Stimulated activated naive CD4-positive, alpha-beta T cell (primary cell): ENCODE results near the gene MAP4K3.
"Not testable (repeated sequence)": the region's sequence is repeated elsewhere in the genome, so short reads cannot be mapped to it uniquely, and the experiment has no call there.

Source experiments
- DNase-seq, 6 experiments: peaks; one replicate each; lab custom pipeline; 2025; lab: John Stamatoyannopoulos, UW

The MAP4K3 gene

DNA sequence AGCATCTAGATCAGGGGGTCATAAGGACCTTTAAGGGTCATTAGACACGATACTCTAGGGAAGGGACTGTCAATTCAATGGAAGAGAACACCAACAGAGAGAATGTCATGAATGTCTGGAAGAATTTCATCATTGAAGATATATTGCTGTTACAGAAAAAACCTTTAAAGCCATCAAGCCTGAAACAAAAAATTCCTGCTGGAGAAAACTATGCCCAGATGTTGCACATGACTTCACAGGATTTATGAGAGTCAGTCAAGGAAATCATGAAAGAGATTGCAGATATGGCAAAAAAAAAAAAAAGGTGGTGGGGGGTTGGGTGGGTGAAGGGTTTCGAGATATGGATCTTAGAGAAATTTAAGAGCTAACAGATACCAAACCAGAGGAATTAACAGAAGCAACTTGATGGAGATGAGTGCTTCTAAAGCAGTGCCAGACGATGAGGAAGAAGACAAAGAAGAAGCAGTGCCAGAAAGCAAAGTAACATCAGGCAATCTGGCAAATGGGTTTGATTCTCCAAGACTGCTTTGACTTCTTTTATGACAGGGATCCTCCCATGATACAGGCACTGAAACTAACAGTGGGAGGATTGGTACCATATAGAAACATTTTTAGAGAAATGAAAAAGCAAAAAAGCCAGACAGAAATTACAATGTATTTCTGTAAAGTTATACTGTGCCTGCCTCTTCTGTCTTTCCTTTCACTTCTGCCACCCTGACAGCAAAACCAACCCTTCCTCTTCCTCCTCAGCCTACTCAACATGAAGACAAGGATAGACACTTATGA, 28.5 kb downstream of the MAP4K3 start:
- DNase-seq: no peak

DNA sequence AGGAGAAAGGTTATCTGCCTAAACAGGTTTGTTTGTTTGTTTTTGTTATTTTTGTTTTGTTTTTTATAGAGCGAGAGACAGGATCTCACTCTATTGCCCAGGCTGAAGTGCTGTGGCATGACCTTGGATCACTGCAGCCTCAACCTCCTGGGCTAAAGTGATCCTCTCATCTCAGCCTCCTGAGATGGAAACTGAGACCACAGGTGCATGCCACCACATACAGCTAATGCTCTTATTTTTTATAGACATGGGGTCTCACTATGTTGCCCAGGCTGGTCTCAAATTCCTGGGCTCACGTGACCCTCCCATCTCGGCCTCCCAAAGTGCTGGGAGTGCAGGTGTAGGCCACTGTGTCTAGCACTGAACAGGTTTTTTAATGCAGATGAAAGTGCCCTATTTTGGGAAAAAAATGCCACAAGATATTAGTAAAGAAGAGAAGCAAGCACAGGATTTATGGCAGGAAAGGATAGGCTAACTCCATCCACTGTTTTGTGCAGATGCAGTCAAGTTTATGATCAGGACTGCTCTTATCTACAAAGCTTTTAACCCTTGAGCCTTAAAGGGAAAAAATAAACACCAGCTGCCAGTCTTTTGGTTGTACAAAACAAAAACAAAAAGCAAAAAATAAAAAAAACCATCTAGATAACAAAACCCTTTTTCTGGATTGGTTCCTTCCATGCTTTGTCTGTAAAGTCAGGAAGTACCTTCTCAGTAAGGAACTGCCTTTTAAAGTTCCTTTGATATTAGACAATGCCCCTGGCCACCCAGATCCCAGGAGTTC, 29.4 kb downstream of the MAP4K3 start:
- DNase-seq: no peak

DNA sequence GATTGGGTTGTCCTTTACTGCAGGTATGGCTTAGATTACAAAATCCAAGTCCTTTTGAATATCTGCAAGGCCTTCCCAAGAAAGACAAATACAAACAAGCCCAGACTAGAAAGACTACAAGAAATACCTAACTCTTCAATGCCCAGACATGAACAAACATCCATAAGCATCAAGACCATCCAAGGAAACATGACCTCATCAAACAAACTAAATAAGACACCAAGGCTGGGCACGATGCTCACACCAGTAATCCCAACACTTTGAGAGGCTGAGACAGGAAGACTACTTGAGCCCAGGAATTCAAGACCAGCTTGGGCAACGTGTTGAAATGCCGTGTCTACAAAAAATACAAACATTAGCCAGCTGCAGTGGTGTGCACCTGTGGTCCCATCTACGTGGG, 31.7 kb downstream of the MAP4K3 start:
- DNase-seq: no peak

DNA sequence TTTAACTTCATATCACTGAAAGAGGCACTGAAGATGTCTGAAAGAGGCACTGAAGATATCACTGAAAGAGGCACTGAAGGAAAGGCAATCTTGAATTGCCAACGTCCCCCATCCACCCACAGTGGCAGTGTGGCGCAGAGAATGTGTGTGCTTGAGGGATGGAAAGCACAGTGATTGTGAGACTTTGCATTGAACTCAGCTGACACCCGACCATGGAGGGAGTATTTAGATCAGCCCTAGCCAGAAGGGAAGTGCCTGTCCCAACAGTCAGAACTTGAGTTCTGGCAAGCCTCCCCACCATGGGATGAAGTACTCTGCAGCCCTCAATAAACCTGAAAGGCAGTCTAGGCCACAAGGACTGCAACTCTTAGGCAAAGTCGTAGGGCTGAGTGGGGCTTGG, 33.8 kb downstream of the MAP4K3 start:
- DNase-seq: no peak

DNA sequence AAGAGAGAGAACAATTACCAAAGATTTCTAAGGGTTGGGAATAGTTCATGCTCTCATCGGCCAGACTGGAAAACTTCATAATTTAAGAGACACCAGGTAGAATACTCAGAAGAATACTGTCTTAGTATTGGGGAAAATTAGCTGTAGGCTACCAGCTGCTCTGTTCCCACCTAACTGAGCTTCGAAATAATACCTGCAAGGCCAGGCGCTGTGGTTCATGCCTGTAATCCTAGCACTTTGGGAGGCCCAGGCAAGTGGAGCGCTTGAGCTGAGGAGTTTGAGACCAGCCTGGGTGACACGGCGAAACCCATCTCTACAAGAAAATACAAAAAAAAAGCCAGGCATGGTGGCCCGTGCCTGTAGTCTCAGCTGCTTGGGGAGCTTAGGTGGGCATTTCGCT, 35.8 kb downstream of the MAP4K3 start:
- DNase-seq: no peak

DNA sequence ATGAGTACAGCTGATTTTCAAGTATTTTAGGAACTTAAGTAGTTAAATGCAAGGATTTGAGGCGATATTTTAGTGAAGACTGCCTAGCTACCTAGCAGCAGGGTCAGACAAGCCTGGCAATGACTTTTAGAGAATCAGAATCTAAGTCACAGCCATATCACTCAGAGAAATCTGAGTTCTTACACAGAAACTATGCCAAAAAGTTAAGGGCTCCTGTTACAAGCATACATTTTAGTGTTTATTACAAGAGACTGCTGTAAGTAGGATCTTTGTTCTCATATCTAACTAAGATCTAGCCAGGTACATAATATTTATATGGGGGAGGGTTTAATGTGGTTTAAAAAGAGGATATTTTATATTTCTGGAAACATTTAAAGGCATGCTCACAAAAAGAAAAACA, 37.5 kb downstream of the MAP4K3 start:
- DNase-seq: no peak

DNA sequence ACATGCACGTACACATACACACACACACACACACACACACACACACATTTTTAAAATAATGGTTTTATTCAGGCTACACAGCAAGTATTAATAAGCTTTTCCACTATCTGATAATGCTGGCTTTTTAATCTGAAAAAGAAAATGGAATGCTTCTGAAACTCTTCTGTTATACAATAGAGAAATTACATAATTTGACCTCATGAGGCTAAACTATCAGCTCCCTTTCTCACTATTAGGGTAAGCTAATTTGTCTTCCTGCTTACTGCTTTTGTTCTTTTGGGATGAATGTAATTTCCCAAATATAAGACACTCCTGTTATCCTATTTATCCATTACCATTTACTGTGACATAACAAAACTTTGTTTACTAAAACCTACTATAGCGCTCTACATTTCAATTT, 41.8 kb downstream of the MAP4K3 start:
- DNase-seq: no peak

DNA sequence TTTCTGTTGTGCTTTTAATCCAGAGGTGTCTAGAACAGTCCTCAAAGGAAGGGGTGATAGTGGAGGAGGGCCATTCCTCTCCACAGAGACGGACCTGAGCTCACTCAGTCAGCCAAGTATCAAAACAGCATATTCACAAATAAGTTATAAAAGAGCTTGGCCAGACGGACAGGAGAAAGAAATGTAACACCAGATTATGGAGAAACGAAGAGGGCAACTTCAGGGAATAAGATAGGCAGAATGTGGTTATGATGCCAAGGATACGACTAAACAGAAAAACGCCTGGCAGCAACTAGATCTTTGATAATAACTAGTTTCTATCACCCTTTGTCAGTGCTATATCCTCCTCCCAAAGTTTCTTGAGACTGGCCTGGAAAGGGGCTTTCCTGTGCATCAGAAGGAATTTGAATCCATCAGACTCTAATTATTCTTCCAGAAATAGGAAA, 42.5 kb downstream of the MAP4K3 start:
- DNase-seq: no peak

DNA sequence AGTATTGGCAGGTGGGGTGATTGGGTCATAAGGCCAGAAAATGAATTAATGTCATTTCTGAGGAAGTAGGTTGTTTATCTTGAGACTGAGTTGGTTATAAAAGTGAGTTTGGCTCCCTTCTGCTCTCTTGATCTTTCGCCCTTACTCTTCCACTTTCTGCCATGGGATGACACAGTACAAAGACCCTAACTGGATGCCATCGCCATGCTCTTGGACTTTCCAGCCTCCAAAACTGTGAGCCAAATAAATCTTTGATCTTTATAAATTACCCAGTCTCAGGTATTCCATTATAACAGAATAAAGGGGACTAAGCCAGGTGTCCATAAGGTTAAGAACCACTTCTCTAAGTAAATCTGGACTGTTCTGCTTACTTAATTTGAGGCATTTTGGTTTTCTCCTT, 44.4 kb downstream of the MAP4K3 start:
- DNase-seq: no peak

DNA sequence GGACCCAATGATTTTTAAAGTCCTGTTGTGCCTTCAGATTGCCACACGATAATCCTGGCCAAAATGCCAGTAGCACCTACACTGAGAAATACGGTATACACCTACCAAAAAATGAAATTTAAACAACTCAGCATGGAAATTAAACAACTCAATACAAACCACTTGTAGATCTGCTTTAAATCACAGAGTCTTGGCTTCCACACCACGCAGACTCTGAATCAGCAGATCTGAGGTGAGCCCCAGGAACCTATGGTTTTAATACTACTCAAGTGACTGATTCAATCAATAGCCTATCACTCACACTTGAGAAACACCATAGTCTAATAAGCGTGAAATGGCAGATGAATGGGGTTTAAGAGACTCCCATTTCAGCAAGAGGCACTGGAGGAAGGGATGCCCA, 46.9 kb downstream of the MAP4K3 start:
- no peak for DNase-seq

DNA sequence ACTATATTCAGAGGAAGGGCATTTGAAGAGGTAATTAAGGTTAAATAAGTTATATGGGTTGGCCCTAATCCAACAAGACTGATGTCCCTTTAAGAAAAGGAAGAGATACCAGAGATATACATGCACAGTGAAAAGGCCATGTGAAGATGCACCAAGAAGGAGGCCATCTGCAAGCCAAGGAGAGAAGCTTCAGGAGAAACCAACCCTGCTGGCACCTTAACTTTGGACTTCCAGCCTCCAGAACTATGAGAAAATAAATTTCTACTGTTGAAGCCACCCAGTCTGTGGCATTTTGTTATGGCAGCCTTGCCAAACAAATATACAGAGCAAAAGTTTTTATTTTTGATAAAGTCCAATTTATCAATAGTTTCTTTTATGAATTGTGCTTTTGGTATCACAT, 51.0 kb downstream of the MAP4K3 start:
- DNase-seq: no peak

DNA sequence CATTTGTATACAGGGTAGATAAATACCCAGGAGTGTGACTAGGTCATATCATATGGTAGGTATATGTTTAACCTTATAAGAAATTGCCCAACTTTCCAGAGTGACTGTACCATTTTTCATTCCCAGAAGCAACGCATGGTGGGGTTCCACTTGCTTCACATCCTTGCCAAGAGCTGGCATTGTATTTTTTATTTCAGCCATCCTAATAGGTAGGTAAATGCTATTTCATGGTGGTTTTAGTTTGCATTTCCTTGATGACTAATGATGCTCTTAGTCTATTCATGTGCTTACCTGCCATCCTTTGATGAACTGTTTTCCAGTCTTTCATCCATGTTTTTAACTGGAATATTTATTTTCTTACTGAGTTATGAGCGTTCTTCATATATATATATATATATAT, 51.9 kb downstream of the MAP4K3 start:
- no peak for DNase-seq

DNA sequence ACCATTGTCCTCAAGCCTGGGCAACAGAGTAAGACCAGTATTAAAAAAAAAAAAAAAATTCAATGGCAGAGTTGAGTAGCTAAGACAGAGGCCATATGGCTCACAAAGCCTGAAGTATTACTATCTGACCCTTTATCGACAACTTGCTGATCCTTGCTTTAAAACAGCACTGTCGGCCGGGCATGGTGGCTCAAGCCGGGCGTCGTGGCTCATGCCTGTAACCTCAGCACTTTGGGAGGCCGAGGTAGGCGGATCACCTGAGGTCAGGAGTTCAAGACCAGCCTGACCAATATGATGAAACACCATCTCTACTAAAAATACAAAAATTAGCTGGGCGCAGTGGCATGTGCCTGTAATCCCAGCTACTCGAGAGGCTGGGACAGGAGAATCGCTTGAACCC, 53.0 kb downstream of the MAP4K3 start:
- DNase-seq: not testable (repeated sequence)

DNA sequence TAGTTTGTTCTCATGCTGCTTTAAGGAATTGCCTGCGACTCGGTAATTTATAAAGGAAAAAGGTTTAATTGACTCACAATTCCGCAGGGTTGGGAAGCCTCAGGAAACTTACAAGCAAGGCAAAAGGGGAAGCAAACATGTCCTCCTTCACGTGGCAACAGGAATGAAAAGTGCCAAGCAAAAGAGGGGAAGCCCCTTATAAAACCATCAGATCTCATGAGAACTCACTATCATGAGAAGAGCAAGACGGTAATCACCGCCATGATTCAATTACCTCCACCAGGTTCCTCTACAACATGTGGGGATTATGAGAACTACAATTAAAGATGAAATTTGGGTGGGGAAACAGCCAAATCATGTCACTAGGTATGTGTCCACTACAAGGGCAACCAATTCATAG, 53.9 kb downstream of the MAP4K3 start:
- DNase-seq: no peak

DNA sequence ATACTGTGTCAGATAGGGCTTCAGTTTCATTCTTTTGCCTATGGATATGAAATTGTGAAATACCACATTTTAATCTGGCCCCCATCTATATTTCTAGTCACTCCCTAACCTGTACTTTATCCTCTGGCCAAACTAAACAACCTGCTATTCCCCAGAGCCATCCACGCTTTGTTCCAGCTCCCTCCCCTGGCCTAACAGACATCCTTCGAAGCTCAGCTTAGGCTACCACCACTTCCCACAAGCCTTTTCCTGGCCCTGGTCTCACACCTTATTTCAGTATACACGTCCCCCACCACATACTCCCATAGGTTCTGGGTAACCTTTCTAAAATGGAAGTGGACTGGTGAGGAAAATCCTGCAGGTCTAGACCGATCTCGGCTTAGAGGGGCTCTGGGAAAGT, 55.4 kb downstream of the MAP4K3 start:
- no peak for DNase-seq

DNA sequence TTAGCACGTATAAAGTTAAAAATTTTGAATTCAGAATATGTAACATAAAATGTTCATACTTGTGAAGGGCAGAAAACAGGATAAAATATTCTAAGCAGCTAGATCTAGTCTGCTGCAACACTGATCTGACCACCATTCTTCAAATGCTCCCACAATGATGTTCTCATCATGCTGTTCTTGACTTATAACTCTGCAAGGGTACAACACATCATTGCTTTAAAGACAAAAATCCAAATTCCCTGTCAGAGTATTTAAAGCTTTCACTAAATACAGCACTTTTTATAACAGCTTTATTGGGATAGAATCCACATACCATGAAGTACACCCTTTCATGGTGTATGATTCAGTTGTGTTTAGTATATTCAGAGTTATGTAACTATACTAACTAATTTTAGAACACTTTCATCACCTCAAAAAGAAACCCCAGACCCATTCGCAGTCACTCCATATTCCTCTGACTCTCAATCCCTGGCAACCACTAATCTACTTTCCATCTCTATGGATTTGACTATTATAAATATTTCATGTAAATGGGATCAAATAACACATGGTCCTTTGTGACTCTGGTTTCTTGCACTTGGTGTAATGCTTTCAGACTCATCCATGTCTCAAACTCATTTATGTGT, 56.4 kb downstream of the MAP4K3 start:
- no peak for DNase-seq

DNA sequence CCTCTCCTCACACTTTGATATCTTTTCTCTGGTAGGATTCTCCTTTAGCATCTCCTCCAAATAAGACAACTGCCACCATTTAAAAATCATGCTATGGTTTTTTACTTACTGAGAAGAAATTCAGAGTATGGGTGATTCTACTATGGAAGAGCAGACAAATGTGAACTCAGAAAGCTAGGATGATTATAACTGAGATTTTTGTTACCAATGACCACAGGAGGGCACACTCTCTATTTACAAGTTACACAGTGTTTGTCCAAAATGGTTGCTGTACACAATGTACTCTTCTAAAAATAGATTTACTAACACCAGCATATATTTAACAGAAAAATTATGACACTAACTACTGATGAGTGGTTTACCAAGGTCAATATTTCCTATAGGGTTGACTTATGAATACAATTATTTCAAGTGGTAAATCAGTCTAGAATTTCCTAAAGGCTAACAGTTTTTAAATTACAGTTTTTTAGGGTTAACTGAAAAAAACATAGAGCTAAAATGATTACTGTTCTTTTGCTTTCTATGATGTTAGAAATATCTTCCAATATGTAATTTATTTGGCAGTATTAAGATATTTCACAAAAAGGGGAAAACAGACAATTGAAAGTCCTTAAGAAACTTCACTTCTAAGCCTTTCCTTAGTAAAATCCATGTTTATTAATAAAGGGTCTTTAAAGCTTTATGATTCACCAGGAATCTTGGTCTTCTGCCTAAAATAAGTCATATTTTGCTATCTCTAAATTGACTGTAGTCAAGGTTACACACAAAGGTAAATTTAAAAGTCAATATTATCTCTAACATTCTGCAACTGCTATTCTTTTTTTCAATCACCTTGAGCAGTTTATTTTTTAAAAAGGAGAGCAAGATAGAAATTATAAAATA, 57.2 kb downstream of the MAP4K3 start:
- peak in 2 of 6 experiments; percentile 13 to 19 for DNase-seq

DNA sequence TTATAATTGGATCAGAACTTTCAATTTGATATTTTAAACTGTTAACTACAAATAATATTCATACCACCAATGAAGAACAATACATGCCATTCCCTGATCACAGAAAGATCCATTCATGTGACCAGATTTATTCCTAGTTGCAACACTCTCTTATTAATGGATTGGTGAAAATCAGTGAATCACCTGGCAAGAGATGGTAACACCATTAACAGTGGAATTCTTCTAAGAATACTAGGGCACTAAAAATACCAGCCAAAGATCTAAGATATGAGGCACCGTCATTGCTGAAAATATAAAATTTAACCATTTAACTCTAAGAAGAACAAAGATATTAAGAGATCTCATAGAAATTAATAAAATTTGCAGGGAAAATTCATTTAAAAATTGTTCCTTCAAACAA, 58.1 kb downstream of the MAP4K3 start:
- DNase-seq: no peak

DNA sequence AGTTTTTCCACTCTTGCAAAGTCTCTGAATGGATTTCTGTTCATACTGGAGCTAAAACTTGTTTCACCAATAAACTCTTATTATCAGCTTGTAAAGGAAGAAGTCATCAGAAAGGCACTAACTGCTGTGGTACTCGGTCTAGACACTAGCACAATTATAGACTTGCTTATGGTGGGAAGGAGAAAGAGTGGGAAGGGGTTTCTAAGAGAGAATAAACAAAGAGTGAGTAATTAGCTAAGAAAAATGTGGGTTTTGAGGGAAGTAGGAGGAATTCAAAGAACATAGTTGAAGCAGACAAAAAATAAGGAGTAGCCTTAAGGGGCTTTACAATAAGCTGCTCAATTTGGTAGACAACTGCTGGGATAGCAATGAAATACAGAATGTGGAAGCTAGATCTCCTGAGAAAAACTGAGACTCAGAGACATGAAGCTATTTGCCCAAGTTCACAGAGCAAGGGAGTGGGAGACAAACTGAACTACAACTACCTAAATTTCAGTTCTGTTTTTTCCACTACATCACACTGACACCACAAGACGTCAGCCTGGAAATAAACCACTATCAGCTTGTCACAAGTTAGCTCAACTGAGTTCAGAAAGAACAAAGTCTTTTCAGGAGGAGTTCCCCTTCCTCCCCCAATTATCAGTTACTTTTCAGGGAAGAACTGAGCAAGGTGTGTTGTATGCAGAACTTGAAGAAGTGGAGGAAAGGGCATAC, 59.7 kb downstream of the MAP4K3 start:
- DNase-seq: peak in 1 of 6 experiments; percentile 1

DNA sequence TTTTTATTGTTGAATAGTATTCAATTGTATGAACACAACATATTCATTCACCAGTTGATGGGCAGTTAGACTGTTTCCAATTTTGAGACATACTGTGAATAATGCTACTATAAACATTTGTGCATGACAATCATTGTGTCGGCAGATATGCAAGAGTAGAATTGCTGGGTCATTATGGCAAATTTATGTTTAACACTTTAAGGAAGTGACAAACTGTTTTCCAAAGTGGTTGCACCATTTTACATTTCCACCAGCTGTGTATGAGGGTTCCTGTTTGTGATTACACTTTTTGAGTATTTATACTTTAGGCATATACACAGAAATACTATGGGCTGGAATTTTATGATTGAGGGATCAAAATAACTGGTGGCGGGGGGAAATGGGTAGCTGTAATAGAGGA, 61.2 kb downstream of the MAP4K3 start:
- no peak for DNase-seq

DNA sequence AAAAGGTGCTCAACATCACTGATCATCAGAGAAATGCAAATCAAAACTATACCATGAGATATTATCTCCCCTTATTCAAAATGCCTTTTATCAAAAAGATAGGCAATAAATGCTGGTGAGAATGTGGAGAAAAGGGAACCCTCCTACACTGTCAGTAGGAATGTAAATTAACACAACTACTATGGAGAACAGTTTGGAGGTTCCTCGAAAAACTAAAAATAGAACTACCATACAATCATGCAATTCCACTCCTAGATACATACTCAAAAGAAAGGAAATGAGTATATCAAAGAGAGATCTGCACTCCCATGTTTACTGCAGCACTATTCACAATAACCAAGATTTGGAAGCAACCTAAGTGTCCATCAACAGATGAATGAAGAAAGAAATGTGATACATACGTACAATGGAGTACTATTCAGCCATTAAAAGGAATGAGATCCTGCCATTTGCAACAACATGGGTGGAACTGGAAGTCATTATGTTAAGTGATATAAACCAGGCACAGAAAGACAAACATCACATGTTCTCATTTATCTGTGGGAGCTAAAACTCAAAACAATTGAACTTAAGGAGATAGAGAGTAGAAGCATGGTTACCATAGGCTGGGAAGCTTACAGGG, 63.8 kb downstream of the MAP4K3 start:
- no peak for DNase-seq
